Endothelial cell of hepatic sinusoid (primary cell): ENCODE data around the gene LRRC8A.

ENCODE experiments used
- in situ Hi-C: cut with HindIII; loops from 2 replicates; pipeline ENCODE4 v1.10.0; 2017; ENCODE audit warnings: low sequenced_read_pairs

The LRRC8A gene

GRCh38 chr9:128920381-128921058, 38.6 kb downstream of the LRRC8A start, which contains the start of gene PHYHD1:
Gene PHYHD1, plus strand, starts transcription at chr9:128920982. Its CDS starts 1,342 bp downstream, at chr9:128922324.
- in situ Hi-C loops: no loop called here

DNA sequence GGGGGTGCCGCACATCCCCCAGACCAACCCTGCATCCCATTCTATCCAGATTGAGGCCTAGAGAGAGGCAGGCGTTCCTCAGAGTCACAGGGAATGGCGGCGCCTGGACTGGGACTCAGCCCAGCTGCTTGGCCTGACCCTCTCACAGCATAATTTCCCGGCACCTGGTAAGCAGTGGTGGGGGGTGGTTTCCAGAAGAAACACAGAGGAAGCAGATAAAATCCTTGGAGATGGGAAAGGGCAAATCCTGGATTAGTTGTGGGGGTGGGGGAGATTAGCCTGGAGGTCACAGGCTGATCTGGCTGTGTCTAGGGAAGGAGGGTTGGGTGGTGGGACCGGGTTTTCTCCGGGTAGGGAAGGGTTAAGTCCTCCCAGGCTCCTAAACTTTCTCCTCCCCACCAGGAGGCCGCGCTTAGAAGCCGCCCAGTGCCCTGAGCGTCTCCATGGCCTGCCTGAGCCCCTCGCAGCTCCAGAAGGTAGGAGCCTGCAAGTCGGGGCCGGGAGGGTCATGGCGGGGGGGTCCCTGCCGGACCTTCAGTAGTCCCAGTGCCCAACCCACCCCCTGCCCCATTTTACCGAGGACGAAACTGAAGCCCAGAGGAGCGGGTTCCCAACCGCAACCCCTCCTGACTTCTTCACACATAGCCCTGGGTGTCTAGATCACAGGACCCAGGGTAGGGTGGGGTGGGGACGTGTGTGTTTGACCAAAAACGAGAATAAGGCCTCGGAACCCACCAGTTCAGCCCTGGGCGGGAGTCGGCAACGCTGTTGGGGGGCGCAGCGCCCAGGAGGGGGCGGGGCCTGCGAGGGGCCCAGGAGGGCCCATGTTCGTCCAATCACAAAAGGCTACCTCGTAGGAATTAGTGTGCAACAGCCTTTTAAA, 40.2 kb downstream of the LRRC8A start:
- in situ Hi-C loops: no loop called here

DNA sequence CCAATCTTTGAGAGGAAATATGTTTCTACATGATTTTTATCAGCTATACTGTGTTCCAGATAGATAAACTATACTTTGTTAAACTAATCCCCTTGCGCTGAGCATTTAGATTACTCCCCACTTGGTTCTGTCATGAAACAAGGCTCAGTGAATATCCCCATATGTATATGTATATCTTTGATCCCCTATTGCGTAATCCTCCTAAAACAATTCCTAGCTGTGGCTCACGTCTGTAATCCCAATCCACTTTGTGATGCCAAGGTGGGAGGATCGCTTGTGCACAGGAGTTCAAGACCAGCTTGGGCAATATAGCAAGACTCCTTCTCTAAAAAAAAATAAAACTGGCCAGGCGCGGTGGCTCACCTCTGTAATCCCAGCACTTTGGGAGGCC, 41.6 kb downstream of the LRRC8A start:
- in situ Hi-C loops: no loop called here

- in situ Hi-C loops: no loop called here
These were observed 45.9 kb downstream of the LRRC8A start for GRCh38 chr9:128927731-128928411.

GRCh38 chr9:128928624-128929023, 46.7 kb downstream of the LRRC8A start:
- in situ Hi-C loops: no loop called here

GRCh38 chr9:128929560-128929959, 47.6 kb downstream of the LRRC8A start:
- in situ Hi-C loops: no loop called here

GRCh38 chr9:128933731-128934130, 51.8 kb downstream of the LRRC8A start:
- in situ Hi-C loops: loop anchor here (10.0 kb wide), 1 partner anchor 101 kb away; the partner anchor contains the start of gene MIGA2

DNA sequence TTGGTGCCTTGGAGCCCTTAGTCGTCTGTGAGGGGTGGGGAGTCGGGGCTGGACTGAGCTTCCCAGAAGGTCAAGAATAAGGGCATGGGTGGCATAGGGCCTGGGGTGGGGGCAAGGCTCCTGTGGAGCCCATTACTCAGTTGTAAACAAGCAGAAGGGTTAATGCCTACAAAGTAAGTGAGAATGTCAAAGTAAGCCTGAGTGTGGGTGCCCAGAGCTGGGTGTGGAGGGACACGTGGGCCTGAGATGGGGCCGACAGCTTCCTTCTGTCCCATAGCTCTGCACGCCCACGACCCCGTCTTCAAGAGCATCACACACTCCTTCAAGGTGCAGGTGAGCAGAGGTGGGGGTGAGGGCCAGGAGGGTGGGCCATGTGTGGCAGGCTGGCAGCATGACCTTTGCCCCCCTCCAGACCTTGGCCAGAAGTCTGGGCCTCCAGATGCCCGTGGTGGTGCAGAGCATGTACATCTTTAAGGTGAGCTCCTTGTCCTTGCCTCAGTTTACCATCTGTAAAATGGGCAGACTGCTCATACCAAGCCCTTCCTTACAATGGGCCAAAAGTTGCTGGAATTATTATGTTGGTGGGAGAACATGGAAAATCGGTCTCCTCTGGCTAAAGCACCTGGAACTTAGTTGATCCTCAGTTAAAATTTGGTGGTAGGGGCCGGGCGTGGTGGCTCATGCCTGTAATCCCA, 54.4 kb downstream of the LRRC8A start:
- in situ Hi-C loops: loop anchor here (10.0 kb wide), 1 partner anchor 98 kb away; the partner anchor contains the start of gene MIGA2

- in situ Hi-C loops: loop anchor here (10.0 kb wide), 1 partner anchor 97 kb away; the partner anchor contains the start of gene MIGA2
These were observed 55.6 kb downstream of the LRRC8A start for GRCh38 chr9:128937310-128938165.

- in situ Hi-C loops: loop anchor here (5.0 kb wide), 1 partner anchor 73 kb away; no protein-coding TSS in a partner anchor
These were observed 58.5 kb downstream of the LRRC8A start for GRCh38 chr9:128940271-128940921.

- in situ Hi-C loops: loop anchor here (5.0 kb wide), 1 partner anchor 74 kb away; no protein-coding TSS in a partner anchor
These were observed 59.2 kb downstream of the LRRC8A start for GRCh38 chr9:128940946-128941755.

- in situ Hi-C loops: loop anchor here (5.0 kb wide), 1 partner anchor 77 kb away; no protein-coding TSS in a partner anchor
These were observed 62.1 kb downstream of the LRRC8A start for GRCh38 chr9:128943832-128944620.

DNA sequence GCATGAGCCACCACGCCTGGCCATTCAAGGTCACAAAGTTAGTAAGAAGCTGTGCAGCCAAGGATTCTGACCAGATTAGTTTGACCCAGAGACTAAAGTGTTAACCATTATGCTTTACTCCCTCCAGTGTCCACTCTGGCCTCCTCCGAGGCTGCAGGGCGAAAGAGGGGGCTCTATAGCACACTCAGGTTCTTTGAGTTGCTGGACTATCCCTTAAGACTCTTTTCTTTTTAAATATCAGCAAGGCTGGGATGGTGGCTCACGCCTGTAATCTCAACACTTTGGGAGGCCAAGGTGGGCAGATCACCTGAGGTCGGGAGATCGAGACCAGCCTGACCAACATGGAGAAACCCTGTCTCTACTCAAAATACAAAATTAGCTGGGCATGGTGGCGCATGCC, 63.0 kb downstream of the LRRC8A start:
- in situ Hi-C loops: loop anchor here (5.0 kb wide), 1 partner anchor 78 kb away; no protein-coding TSS in a partner anchor

DNA sequence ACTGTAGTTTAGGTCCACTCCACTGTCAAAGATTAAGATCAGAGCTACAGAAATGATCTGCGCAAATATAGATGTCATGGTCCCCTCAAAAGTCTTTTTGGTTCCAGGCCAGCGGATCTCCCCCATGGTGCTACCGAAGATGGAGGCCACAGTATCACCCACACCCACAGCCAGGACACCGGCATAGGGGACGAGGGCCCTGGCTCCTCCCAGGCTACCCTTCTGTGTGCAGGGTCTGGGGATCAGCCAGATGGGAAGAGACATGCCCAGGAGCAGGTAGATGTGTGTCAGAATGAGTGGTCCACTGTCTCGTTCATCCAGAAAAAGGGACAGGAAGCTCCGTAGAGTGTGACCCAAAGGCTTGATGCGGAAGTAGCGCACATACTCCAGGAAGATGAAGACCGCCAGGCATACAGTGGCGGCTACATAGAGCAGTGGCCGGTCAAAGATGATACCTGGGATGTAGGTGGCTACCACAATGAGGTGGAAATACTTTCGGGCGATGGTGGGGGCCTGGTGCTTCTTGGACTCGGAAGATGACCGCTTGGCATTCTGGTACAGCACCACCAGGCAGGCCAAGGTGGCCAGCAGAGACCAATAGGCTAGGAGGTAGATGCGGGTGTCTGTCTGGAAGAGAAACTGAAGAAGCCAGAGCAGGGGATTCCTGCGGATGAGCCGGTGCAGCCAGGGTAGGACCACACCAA, 64.0 kb downstream of the LRRC8A start:
- in situ Hi-C loops: no loop called here

DNA sequence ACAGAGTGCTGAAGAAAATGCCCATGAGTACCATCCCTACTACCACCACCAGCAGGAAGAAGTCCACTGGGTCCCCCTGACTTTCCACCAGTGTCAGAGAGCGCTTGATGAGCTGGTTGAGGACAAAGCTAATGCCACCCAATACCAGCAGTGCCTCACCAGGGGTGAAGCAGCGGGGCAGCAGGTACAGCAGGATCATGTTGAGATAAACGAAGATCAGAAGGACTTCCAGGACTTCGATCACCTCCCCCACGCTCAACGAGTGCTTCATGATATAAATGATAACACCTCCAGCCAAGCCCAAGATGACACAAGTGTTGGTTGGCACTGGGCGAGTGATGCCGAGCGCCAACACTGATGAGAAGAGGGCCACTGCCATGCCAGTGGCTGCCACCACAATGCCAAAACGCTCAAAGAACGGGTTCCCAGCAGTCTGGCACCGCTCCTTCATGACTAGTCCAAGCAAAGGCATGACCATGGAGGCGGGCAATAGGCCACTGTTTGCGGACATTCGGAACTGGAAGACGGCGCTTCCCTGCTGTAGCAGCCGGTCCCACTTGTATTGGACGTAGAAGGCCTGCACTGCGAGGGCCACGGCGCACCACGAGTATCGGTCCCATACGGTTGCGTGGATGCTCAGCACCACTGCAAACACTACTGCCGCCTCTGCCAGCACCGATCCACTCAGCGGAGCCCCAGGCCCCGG, 64.8 kb downstream of the LRRC8A start:
- in situ Hi-C loops: no loop called here

GRCh38 chr9:128947277-128947526, 65.3 kb downstream of the LRRC8A start:
- in situ Hi-C loops: no loop called here
